Measurements from ENCODE around the gene AGAP1.

The AGAP1 gene

GRCh38 chr2:235563056-235563910 is 69.4 kb downstream of the AGAP1 start:
- Histone ChIP-seq H3K4me1 (ENCODE audit: control insufficient read depth in 2 of 2, insufficient read depth in 2 of 2, low read length in 2 of 2) (peaks cover 25 to 32% of the 10 kb centered on the region in 2 donors), H3K27me3 (ENCODE audit: control insufficient read depth in 2 of 2, insufficient read depth in 2 of 2, low read length in 2 of 2) (peaks cover 0 to 2% of the 10 kb centered on the region in 2 donors), H3K27ac (ENCODE audit: low read depth in 2 of 2, low read length in 2 of 2) (no peak overlapping the region), H3K36me3 (ENCODE audit: control insufficient read depth in 2 of 2, insufficient read depth in 2 of 2, low read length in 2 of 2) (no peaks in the 10 kb centered on the region), H3K4me3 (ENCODE audit: low read length in 2 of 2) (no peak overlapping the region), H3K9ac (ENCODE audit: low read depth in 1 of 2, low read length in 2 of 2) (no peak overlapping the region), H3K9me3 (ENCODE audit: control insufficient read depth in 2 of 2, low read length in 2 of 2) (no peaks in the 10 kb centered on the region)

GRCh38 chr2:235564066-235564465 is 70.2 kb downstream of the AGAP1 start:
- peaks cover 0 to 3% of the 10 kb centered on the region in 2 donors for H3K9me3 ChIP-seq (ENCODE audit: control insufficient read depth in 2 of 2, low read length in 2 of 2)
- no peak overlapping the region for H3K27ac ChIP-seq (ENCODE audit: low read depth in 2 of 2, low read length in 2 of 2)
- peaks cover 25 to 32% of the 10 kb centered on the region in 2 donors for H3K4me1 ChIP-seq (ENCODE audit: control insufficient read depth in 2 of 2, insufficient read depth in 2 of 2, low read length in 2 of 2)
- H3K36me3 ChIP-seq (ENCODE audit: control insufficient read depth in 2 of 2, insufficient read depth in 2 of 2, low read length in 2 of 2): no peaks in the 10 kb centered on the region
- H3K4me3 ChIP-seq (ENCODE audit: low read length in 2 of 2): no peak overlapping the region
- no peak overlapping the region for H3K9ac ChIP-seq (ENCODE audit: low read depth in 1 of 2, low read length in 2 of 2)
- peaks cover 0 to 2% of the 10 kb centered on the region in 2 donors for H3K27me3 ChIP-seq (ENCODE audit: control insufficient read depth in 2 of 2, insufficient read depth in 2 of 2, low read length in 2 of 2)

GRCh38 chr2:235564884-235565530 is 71.2 kb downstream of the AGAP1 start:
- peaks cover 25 to 32% of the 10 kb centered on the region in 2 donors for H3K4me1 ChIP-seq (ENCODE audit: control insufficient read depth in 2 of 2, insufficient read depth in 2 of 2, low read length in 2 of 2)
- H3K27ac ChIP-seq (ENCODE audit: low read depth in 2 of 2, low read length in 2 of 2): no peak overlapping the region

GRCh38 chr2:235566415-235566814 is 72.6 kb downstream of the AGAP1 start:
- H3K9ac ChIP-seq (ENCODE audit: low read depth in 1 of 2, low read length in 2 of 2): no peak overlapping the region
- peaks cover 0 to 2% of the 10 kb centered on the region in 2 donors for H3K27me3 ChIP-seq (ENCODE audit: control insufficient read depth in 2 of 2, insufficient read depth in 2 of 2, low read length in 2 of 2)
- peaks cover 0 to 3% of the 10 kb centered on the region in 2 donors for H3K9me3 ChIP-seq (ENCODE audit: control insufficient read depth in 2 of 2, low read length in 2 of 2)
- peaks cover 18 to 23% of the 10 kb centered on the region in 2 donors for H3K4me1 ChIP-seq (ENCODE audit: control insufficient read depth in 2 of 2, insufficient read depth in 2 of 2, low read length in 2 of 2)
- no peaks in the 10 kb centered on the region for H3K36me3 ChIP-seq (ENCODE audit: control insufficient read depth in 2 of 2, insufficient read depth in 2 of 2, low read length in 2 of 2)
- H3K27ac ChIP-seq (ENCODE audit: low read depth in 2 of 2, low read length in 2 of 2): no peak overlapping the region
- H3K4me3 ChIP-seq (ENCODE audit: low read length in 2 of 2): no peak overlapping the region

More at GRCh38 chr2:235564884-235565530, 71.2 kb downstream of the AGAP1 start:
- peaks cover 0 to 2% of the 10 kb centered on the region in 2 donors for H3K27me3 ChIP-seq (ENCODE audit: control insufficient read depth in 2 of 2, insufficient read depth in 2 of 2, low read length in 2 of 2)
- H3K36me3 ChIP-seq (ENCODE audit: control insufficient read depth in 2 of 2, insufficient read depth in 2 of 2, low read length in 2 of 2): no peaks in the 10 kb centered on the region
- no peak overlapping the region for H3K9ac ChIP-seq (ENCODE audit: low read depth in 1 of 2, low read length in 2 of 2)
- H3K9me3 ChIP-seq (ENCODE audit: control insufficient read depth in 2 of 2, low read length in 2 of 2): peaks cover 0 to 3% of the 10 kb centered on the region in 2 donors
- no peak overlapping the region for H3K4me3 ChIP-seq (ENCODE audit: low read length in 2 of 2)

GRCh38 chr2:235566931-235567495 is 73.2 kb downstream of the AGAP1 start:
- Histone ChIP-seq H3K27ac (ENCODE audit: low read depth in 2 of 2, low read length in 2 of 2) (no peak overlapping the region), H3K27me3 (ENCODE audit: control insufficient read depth in 2 of 2, insufficient read depth in 2 of 2, low read length in 2 of 2) (peaks cover 0 to 2% of the 10 kb centered on the region in 2 donors), H3K36me3 (ENCODE audit: control insufficient read depth in 2 of 2, insufficient read depth in 2 of 2, low read length in 2 of 2) (no peaks in the 10 kb centered on the region), H3K4me1 (ENCODE audit: control insufficient read depth in 2 of 2, insufficient read depth in 2 of 2, low read length in 2 of 2) (peaks cover 12 to 17% of the 10 kb centered on the region in 2 donors), H3K4me3 (ENCODE audit: low read length in 2 of 2) (no peak overlapping the region), H3K9ac (ENCODE audit: low read depth in 1 of 2, low read length in 2 of 2) (no peak overlapping the region), H3K9me3 (ENCODE audit: control insufficient read depth in 2 of 2, low read length in 2 of 2) (peaks cover 0 to 3% of the 10 kb centered on the region in 2 donors)

- H3K27ac ChIP-seq (ENCODE audit: low read depth in 2 of 2, low read length in 2 of 2): no peak overlapping the region
- peaks cover 6 to 10% of the 10 kb centered on the region in 2 donors for H3K4me1 ChIP-seq (ENCODE audit: control insufficient read depth in 2 of 2, insufficient read depth in 2 of 2, low read length in 2 of 2)
- peaks cover 0 to 3% of the 10 kb centered on the region in 2 donors for H3K9me3 ChIP-seq (ENCODE audit: control insufficient read depth in 2 of 2, low read length in 2 of 2)
- H3K27me3 ChIP-seq (ENCODE audit: control insufficient read depth in 2 of 2, insufficient read depth in 2 of 2, low read length in 2 of 2): no peaks in the 10 kb centered on the region
- H3K36me3 ChIP-seq (ENCODE audit: control insufficient read depth in 2 of 2, insufficient read depth in 2 of 2, low read length in 2 of 2): no peaks in the 10 kb centered on the region
- H3K4me3 ChIP-seq (ENCODE audit: low read length in 2 of 2): no peak overlapping the region
- no peak overlapping the region for H3K9ac ChIP-seq (ENCODE audit: low read depth in 1 of 2, low read length in 2 of 2)
Measured at GRCh38 chr2:235567842-235568241, 74.0 kb downstream of the AGAP1 start.

- H3K27me3 ChIP-seq (ENCODE audit: control insufficient read depth in 2 of 2, insufficient read depth in 2 of 2, low read length in 2 of 2): no peaks in the 10 kb centered on the region
- peaks cover 2 to 4% of the 10 kb centered on the region in 2 donors for H3K4me1 ChIP-seq (ENCODE audit: control insufficient read depth in 2 of 2, insufficient read depth in 2 of 2, low read length in 2 of 2)
- H3K4me3 ChIP-seq (ENCODE audit: low read length in 2 of 2): no peak overlapping the region
- H3K9ac ChIP-seq (ENCODE audit: low read depth in 1 of 2, low read length in 2 of 2): no peak overlapping the region
- H3K9me3 ChIP-seq (ENCODE audit: control insufficient read depth in 2 of 2, low read length in 2 of 2): peaks cover 0 to 3% of the 10 kb centered on the region in 2 donors
- H3K36me3 ChIP-seq (ENCODE audit: control insufficient read depth in 2 of 2, insufficient read depth in 2 of 2, low read length in 2 of 2): no peaks in the 10 kb centered on the region
- H3K27ac ChIP-seq (ENCODE audit: low read depth in 2 of 2, low read length in 2 of 2): no peak overlapping the region
Measured at GRCh38 chr2:235568431-235568830, 74.6 kb downstream of the AGAP1 start.

GRCh38 chr2:235569837-235570236 is 76.0 kb downstream of the AGAP1 start:
- Histone ChIP-seq H3K9me3 (ENCODE audit: control insufficient read depth in 2 of 2, low read length in 2 of 2) (peaks cover 0 to 3% of the 10 kb centered on the region in 2 donors), H3K4me1 (ENCODE audit: control insufficient read depth in 2 of 2, insufficient read depth in 2 of 2, low read length in 2 of 2) (peaks cover 3 to 4% of the 10 kb centered on the region in 2 donors), H3K36me3 (ENCODE audit: control insufficient read depth in 2 of 2, insufficient read depth in 2 of 2, low read length in 2 of 2) (no peaks in the 10 kb centered on the region), H3K27ac (ENCODE audit: low read depth in 2 of 2, low read length in 2 of 2) (no peak overlapping the region), H3K4me3 (ENCODE audit: low read length in 2 of 2) (no peak overlapping the region), H3K27me3 (ENCODE audit: control insufficient read depth in 2 of 2, insufficient read depth in 2 of 2, low read length in 2 of 2) (no peaks in the 10 kb centered on the region), H3K9ac (ENCODE audit: low read depth in 1 of 2, low read length in 2 of 2) (no peak overlapping the region)

GRCh38 chr2:235570256-235570655 is 76.4 kb downstream of the AGAP1 start:
- H3K9ac ChIP-seq (ENCODE audit: low read depth in 1 of 2, low read length in 2 of 2): no peak overlapping the region
- no peak overlapping the region for H3K27ac ChIP-seq (ENCODE audit: low read depth in 2 of 2, low read length in 2 of 2)
- no peaks in the 10 kb centered on the region for H3K27me3 ChIP-seq (ENCODE audit: control insufficient read depth in 2 of 2, insufficient read depth in 2 of 2, low read length in 2 of 2)
- H3K36me3 ChIP-seq (ENCODE audit: control insufficient read depth in 2 of 2, insufficient read depth in 2 of 2, low read length in 2 of 2): no peaks in the 10 kb centered on the region
- no peak overlapping the region for H3K4me3 ChIP-seq (ENCODE audit: low read length in 2 of 2)
- H3K4me1 ChIP-seq (ENCODE audit: control insufficient read depth in 2 of 2, insufficient read depth in 2 of 2, low read length in 2 of 2): peaks cover 3 to 4% of the 10 kb centered on the region in 2 donors
- peaks cover 0 to 3% of the 10 kb centered on the region in 2 donors for H3K9me3 ChIP-seq (ENCODE audit: control insufficient read depth in 2 of 2, low read length in 2 of 2)

Data from mucosa of rectum (tissue), 2 donors.